GM19351 (cell line): ENCODE results near the gene SLC22A12.

Experiments
- ATAC-seq: cut with Tn5 transposase; IDR thresholded peaks from one replicate; pipeline ENCODE4 v1.9.1; 2021; ENCODE audit warnings: mild to moderate bottlenecking, moderate library complexity; ENCODE audit not compliant: unreplicated experiment

Gene SLC22A12

GRCh38 chr11:64620381-64620971 lies 29.5 kb downstream of the SLC22A12 start:
- no peak for ATAC-seq

- no peak for ATAC-seq
These were observed 30.4 kb downstream of the SLC22A12 start for GRCh38 chr11:64621283-64622019.

- no peak for ATAC-seq
These were observed 31.7 kb downstream of the SLC22A12 start for GRCh38 chr11:64622681-64623080.

- no peak for ATAC-seq
These were observed 34.0 kb downstream of the SLC22A12 start for GRCh38 chr11:64624883-64625481.

GRCh38 chr11:64626637-64627036 lies 35.6 kb downstream of the SLC22A12 start:
- ATAC-seq = no peak

DNA sequence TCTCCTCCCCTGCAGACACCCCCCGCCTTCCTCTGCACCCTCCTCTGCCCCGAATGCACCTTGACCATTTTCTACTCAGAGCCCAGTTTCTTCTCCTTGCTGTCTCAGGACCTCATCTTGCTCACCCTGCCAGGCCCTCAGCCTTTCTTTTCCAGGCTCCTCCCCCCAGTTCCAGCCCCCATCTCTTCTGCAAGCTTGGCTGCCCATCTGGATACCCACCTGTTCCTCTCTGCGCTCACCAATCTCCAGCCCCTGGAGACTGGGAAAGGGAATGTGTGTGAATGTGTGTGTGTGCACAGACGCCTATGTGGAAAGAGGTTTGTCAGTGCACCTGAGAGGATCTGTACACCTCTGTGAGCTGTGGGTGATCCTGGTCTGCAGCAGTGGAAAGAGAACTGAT lies 36.4 kb downstream of the SLC22A12 start:
- ATAC-seq = no peak

DNA sequence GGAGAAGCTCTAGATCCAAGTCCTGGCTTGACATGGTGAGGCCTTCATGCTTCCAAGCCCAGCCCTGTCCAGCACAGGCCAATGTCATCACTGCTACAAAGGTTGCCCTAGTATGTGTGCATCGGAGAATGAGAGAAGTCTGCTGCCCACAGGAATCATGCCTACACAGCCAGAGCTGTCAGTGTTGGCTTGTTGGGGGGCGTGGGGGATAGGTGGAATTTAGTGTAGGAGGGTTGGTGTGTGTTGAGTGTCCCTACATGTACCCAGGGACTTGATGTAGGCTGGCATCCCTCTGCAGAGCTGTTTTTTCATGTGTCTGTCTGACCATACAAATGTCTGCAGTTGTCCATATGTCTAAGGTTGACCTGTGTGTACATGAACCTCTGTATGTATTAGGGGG lies 37.6 kb downstream of the SLC22A12 start:
- no peak for ATAC-seq

DNA sequence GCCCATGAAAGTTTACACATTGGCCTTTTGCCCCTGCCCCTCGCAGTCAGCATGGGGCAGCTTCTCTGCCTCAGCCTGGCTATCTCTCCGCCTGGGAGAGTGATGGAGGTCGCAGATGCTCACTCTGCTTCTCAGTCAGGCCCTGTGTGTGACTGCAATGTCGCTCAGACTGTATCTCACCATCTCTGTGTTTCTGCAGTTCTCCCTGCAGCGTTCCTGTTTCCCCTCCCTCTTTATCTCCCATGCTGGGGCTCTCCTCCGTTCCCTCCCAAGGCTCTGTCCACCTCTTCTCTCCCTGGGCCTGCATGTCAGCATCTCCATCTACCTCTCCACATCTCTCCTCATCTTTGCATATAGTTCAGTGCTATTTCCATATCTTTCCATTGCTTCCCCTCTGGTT lies 38.1 kb downstream of the SLC22A12 start:
- no peak for ATAC-seq

DNA sequence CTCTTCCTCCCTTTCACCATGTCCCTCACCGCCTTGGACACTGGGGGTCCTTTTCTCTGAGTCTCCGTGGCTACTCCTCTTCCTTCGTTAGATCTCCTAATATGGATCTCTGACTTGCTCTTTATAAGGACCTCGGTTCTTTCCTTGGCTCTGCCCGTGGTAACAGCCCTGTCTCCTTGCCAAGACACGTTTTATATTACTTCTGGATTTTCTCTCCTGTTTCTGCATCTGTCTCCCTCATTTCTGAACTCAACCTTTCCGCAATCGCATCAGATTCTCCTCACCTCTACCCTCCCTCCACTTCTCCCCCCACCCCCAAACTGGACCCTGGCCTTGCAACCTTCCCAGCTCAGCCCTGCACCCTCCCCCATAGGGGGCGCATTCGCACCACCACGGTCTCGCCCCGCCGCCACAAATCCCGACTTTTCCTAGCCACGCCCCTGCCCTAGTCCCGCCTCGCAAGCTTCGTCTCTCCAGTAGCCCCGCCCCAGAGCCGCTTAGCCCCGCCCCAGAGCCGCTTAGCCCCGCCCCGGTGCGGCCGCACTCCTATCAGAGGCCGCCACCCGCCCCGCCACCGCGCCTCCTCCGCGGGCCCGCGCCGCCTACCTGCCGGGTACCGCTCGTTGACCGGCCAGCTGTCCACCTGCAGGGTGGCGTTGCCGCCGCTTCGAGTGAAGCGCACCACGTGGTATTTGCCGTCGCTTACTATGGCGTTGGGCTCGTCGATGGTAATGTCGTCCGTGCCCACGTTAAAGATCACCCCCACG lies 39.0 kb downstream of the SLC22A12 start:
- no peak for ATAC-seq

- no peak for ATAC-seq
These were observed 40.7 kb downstream of the SLC22A12 start for GRCh38 chr11:64631675-64632074.

- ATAC-seq = no peak
These were observed 41.2 kb downstream of the SLC22A12 start for GRCh38 chr11:64632237-64632636.

- ATAC-seq = no peak
These were observed 41.6 kb downstream of the SLC22A12 start for GRCh38 chr11:64632654-64633053.

DNA sequence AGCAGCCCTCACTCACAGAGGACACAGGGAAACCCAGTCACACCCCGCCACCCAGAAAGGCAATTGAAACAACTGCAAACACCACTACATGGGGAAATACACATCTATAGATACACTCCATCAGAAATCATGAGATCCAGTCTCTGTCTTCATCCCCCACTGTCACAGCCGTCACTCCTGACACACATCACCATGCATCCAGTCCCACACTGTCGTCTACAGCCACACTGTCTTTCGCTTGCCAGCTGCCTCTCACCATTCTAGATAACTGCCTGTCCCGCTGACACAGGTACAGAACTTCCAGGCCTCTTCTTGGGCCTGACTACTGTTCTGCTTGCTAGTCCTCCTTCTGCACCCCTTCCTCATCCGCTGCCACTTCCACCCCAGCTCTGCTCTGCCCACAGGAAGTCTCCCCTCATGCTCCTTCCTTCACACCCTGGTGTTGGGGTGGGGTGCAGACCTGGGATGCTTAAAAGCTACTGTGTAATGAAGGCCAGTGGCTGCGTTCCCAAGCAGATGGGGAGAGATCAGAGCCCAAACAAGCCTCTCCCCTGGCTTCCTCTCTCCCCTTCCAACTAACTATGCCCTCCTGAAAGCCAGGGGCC lies 42.6 kb downstream of the SLC22A12 start:
- ATAC-seq = no peak

DNA sequence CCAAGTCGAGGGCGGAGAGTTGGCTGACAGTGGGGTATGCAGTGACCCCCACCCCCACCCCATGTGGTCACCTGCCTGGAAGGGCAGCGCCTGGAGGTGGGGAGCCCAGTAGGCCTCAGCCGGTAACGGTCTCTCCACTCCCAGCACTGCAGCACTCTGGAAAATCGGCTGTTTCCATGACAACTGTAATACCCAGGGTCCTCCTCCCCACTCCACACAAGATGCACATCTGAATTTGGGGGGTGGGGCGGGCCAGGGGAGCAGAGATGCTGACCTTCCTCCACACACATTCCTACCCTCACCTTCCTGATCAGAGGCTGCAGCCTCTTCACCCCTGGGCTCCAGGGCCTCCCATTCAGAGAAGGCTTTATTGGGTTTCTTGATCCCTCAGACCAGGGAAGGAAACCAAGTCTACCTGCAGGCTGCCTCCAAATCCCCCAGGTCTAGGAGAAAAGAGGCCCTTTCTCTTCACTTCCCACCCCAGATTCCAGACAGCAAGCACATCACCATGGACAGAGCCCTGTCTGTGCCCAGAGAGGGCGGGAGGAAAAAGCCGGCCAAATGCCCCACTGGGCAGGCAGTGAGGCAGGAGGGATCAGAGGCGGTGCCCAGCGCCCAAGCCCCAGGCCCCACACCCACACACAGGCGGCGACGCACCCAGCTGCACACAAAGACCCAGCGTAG lies 46.5 kb downstream of the SLC22A12 start:
- no peak for ATAC-seq

GRCh38 chr11:64638018-64638665 lies 47.1 kb downstream of the SLC22A12 start:
- no peak for ATAC-seq

DNA sequence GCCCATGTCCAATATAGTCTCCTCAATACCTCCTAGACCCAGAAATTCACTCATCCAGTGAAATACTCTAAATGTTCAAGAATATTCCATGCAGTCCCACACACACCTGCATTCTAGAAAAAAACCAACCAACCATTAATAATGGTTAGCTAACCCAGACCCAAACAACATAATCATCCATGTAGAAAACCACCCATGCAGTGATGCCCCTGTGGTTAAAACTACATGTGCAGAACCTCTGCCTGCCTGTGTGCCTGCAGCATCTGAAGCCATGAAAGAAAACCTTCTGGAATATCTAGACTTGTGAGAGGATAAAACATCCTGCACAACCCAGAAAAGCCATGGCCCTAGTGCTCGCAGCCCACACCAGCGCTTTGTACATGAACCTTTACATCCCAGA lies 47.8 kb downstream of the SLC22A12 start:
- ATAC-seq = no peak

DNA sequence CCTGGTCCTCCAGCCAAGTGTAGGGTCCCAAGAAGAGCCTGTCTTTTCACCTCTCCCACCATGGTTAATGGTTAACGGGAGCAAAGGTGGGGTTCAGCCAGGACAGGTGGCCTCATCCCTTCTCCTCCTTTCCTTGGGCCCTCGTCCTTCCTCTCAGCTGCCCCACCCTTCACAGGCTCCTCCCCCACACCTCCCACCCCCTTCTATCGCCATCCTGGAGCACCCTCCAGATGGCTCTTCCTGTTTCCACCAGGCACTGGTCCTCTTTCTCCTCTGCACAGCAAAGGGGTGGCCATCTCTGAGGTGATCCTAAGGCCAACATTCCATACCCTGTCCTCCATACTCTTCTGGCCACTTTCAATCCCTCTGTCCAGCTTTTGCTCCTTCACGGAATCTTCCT lies 48.9 kb downstream of the SLC22A12 start:
- ATAC-seq = no peak

- no peak for ATAC-seq
These were observed 50.8 kb downstream of the SLC22A12 start for GRCh38 chr11:64641596-64642417.

GRCh38 chr11:64642418-64642735 lies 51.4 kb downstream of the SLC22A12 start:
- ATAC-seq = no peak
